Activated T-cell treated with anti-CD3 and anti-CD28 coated beads, Interleukin-2, amount 50 U/mL, for 4 hours (primary cell): ENCODE results near the gene FRMD6. TPM values are rescaled to one million over a fixed set of nuclear protein-coding genes. Genes with fewer than 3 reads are reported as not detected.
"Not testable (repeated sequence)": the region's sequence is repeated elsewhere in the genome, so short reads cannot be mapped to it uniquely, and the experiment has no call there.

Experiments
- ATAC-seq, 2 donors: fragments of 200-7000 bp; cut with Tn5 transposase; one replicate each; pipeline ENCODE4 v1.10.0; 2021
- DNase-seq: peaks from one replicate; pipeline ENCODE4 v3.0.0-alpha.2; 2020
- H3K27me3 Mint-ChIP-seq: one replicate; pipeline ENCODE4 v1.8.0; 2021; ENCODE audit warnings: low read depth, mixed read lengths
- H3K36me3 Mint-ChIP-seq: one replicate; pipeline ENCODE4 v1.8.0; 2022; ENCODE audit warnings: mixed read lengths; ENCODE audit not compliant: insufficient read depth
- H3K4me1 Mint-ChIP-seq: one replicate; pipeline ENCODE4 v1.8.0; 2021; ENCODE audit warnings: low read depth, mixed read lengths
- H3K4me3 Mint-ChIP-seq: one replicate; pipeline ENCODE4 v1.8.0; 2021; ENCODE audit warnings: mild to moderate bottlenecking, moderate library complexity, mixed read lengths
- H3K9me3 Mint-ChIP-seq: one replicate; pipeline ENCODE4 v1.8.0; 2021; ENCODE audit warnings: mixed read lengths
- total RNA-seq, 3 donors: library from RNA; stranded (reverse); gene quantifications; one replicate each; pipeline ENCODE4 v1.2.1, GENCODE V29; 2021

Gene FRMD6
- total RNA-seq, 3 donors from 2014 or later: 2.2 to 4.8 (median 3.1) TPM

- H3K27me3 Mint-ChIP-seq: peaks cover 8% of the 10 kb centered on the region
- DNase-seq (no peak), ATAC-seq (no peak)
- H3K4me1 Mint-ChIP-seq: no peaks in the 10 kb centered on the region
- no peaks in the 10 kb centered on the region for H3K36me3 Mint-ChIP-seq
- H3K9me3 Mint-ChIP-seq: no peaks in the 10 kb centered on the region
- no peak overlapping the region for H3K4me3 Mint-ChIP-seq
Observed at GRCh38 chr14:51619561-51619960, 32.1 kb upstream of the FRMD6 start.

GRCh38 chr14:51620056-51620455 is 31.7 kb upstream of the FRMD6 start:
- Mint-ChIP-seq H3K9me3 (no peaks in the 10 kb centered on the region), H3K4me3 (no peak overlapping the region), H3K27me3 (peaks cover 8% of the 10 kb centered on the region), H3K36me3 (no peaks in the 10 kb centered on the region), H3K4me1 (peaks cover 1% of the 10 kb centered on the region)
- no peak for ATAC-seq
- DNase-seq: no peak

GRCh38 chr14:51621654-51622053 is 30.1 kb upstream of the FRMD6 start:
- ATAC-seq (no peak), DNase-seq (no peak)
- H3K4me3 Mint-ChIP-seq: no peak overlapping the region
- H3K9me3 Mint-ChIP-seq: no peaks in the 10 kb centered on the region
- H3K27me3 Mint-ChIP-seq: peaks cover 5% of the 10 kb centered on the region
- peaks cover 2% of the 10 kb centered on the region for H3K4me1 Mint-ChIP-seq
- no peaks in the 10 kb centered on the region for H3K36me3 Mint-ChIP-seq

GRCh38 chr14:51622376-51622775 is 29.3 kb upstream of the FRMD6 start:
- Mint-ChIP-seq H3K4me1 (peaks cover 2% of the 10 kb centered on the region), H3K4me3 (no peak overlapping the region), H3K36me3 (no peaks in the 10 kb centered on the region), H3K27me3 (peaks cover 5% of the 10 kb centered on the region), H3K9me3 (no peaks in the 10 kb centered on the region)
- ATAC-seq (no peak), DNase-seq (no peak)

GRCh38 chr14:51624955-51625569 is 26.6 kb upstream of the FRMD6 start:
- no peaks in the 10 kb centered on the region for H3K36me3 Mint-ChIP-seq
- DNase-seq (no peak), ATAC-seq (no peak)
- peaks cover 2% of the 10 kb centered on the region for H3K4me1 Mint-ChIP-seq
- peaks cover 2% of the 10 kb centered on the region for H3K27me3 Mint-ChIP-seq
- no peak overlapping the region for H3K4me3 Mint-ChIP-seq
- no peaks in the 10 kb centered on the region for H3K9me3 Mint-ChIP-seq

GRCh38 chr14:51626185-51626584 is 25.5 kb upstream of the FRMD6 start:
- Mint-ChIP-seq H3K9me3 (no peaks in the 10 kb centered on the region), H3K27me3 (peaks cover 6% of the 10 kb centered on the region), H3K4me1 (peaks cover 2% of the 10 kb centered on the region), H3K4me3 (no peak overlapping the region), H3K36me3 (no peaks in the 10 kb centered on the region)
- no peak for DNase-seq
- ATAC-seq: no peak

- DNase-seq (no peak), ATAC-seq (no peak)
- H3K4me3 Mint-ChIP-seq: no peak overlapping the region
- H3K9me3 Mint-ChIP-seq: no peaks in the 10 kb centered on the region
- H3K4me1 Mint-ChIP-seq: peaks cover 2% of the 10 kb centered on the region
- no peaks in the 10 kb centered on the region for H3K36me3 Mint-ChIP-seq
- peaks cover 12% of the 10 kb centered on the region for H3K27me3 Mint-ChIP-seq
Observed at GRCh38 chr14:51626788-51627187, 24.9 kb upstream of the FRMD6 start.

- Mint-ChIP-seq H3K9me3 (no peaks in the 10 kb centered on the region), H3K36me3 (no peaks in the 10 kb centered on the region), H3K4me3 (no peak overlapping the region), H3K4me1 (peaks cover 2% of the 10 kb centered on the region), H3K27me3 (peaks cover 15% of the 10 kb centered on the region)
- ATAC-seq (no peak), DNase-seq (no peak)
Observed at GRCh38 chr14:51627313-51627712, 24.4 kb upstream of the FRMD6 start.

- no peak overlapping the region for H3K4me3 Mint-ChIP-seq
- peaks cover 18% of the 10 kb centered on the region for H3K27me3 Mint-ChIP-seq
- no peaks in the 10 kb centered on the region for H3K9me3 Mint-ChIP-seq
- H3K4me1 Mint-ChIP-seq: peaks cover 2% of the 10 kb centered on the region
- no peaks in the 10 kb centered on the region for H3K36me3 Mint-ChIP-seq
- no peak for ATAC-seq
- no peak for DNase-seq
Observed at GRCh38 chr14:51628238-51628637, 23.5 kb upstream of the FRMD6 start.

GRCh38 chr14:51630987-51631386 is 20.7 kb upstream of the FRMD6 start:
- Mint-ChIP-seq H3K4me1 (no peaks in the 10 kb centered on the region), H3K36me3 (no peaks in the 10 kb centered on the region), H3K27me3 (peaks cover 22% of the 10 kb centered on the region), H3K4me3 (no peak overlapping the region), H3K9me3 (no peaks in the 10 kb centered on the region)
- ATAC-seq: peak; percentile 32 to 40
- DNase-seq: no peak

GRCh38 chr14:51633298-51633697 is 18.4 kb upstream of the FRMD6 start:
- H3K4me3 Mint-ChIP-seq, H3K9me3 Mint-ChIP-seq, H3K4me1 Mint-ChIP-seq: not testable (repeated sequence)

GRCh38 chr14:51636109-51636508 is 15.6 kb upstream of the FRMD6 start:
- no peaks in the 10 kb centered on the region for H3K4me1 Mint-ChIP-seq
- H3K9me3 Mint-ChIP-seq: no peaks in the 10 kb centered on the region
- H3K27me3 Mint-ChIP-seq: peaks cover 31% of the 10 kb centered on the region
- H3K36me3 Mint-ChIP-seq: no peaks in the 10 kb centered on the region
- ATAC-seq (no peak), DNase-seq (no peak)
- no peak overlapping the region for H3K4me3 Mint-ChIP-seq

More at GRCh38 chr14:51633298-51633697, 18.4 kb upstream of the FRMD6 start:
- not testable (repeated sequence) for H3K36me3 Mint-ChIP-seq, ATAC-seq, DNase-seq
- H3K27me3 Mint-ChIP-seq: peaks cover 33% of the 10 kb centered on the region

- H3K36me3 Mint-ChIP-seq: no peaks in the 10 kb centered on the region
- no peak for ATAC-seq
Observed at GRCh38 chr14:51638071-51638944, 13.4 kb upstream of the FRMD6 start.

GRCh38 chr14:51639668-51640316 is 11.9 kb upstream of the FRMD6 start:
- H3K36me3 Mint-ChIP-seq: no peaks in the 10 kb centered on the region
- H3K9me3 Mint-ChIP-seq: no peaks in the 10 kb centered on the region
- DNase-seq (no peak), ATAC-seq (no peak)
- H3K27me3 Mint-ChIP-seq: peaks cover 21% of the 10 kb centered on the region
- H3K4me3 Mint-ChIP-seq: no peak overlapping the region
- no peaks in the 10 kb centered on the region for H3K4me1 Mint-ChIP-seq

More at GRCh38 chr14:51638071-51638944, 13.4 kb upstream of the FRMD6 start:
- Mint-ChIP-seq H3K9me3 (no peaks in the 10 kb centered on the region), H3K4me1 (no peaks in the 10 kb centered on the region), H3K4me3 (no peak overlapping the region), H3K27me3 (peaks cover 23% of the 10 kb centered on the region)
- DNase-seq: no peak
